HepG2 (cell line): ENCODE measurements around the gene DLL3. TPM values are rescaled to one million over a fixed set of nuclear protein-coding genes. Genes with fewer than 3 reads are reported as not detected.

Source experiments
- AGO1 ChIP-seq: fragments of 200-400 bp; formaldehyde crosslinking; IDR thresholded peaks from 2 replicates; pipeline ENCODE4 v1.6.1; 2017; ENCODE audit warnings: mild to moderate bottlenecking, low read depth, low read length, moderate library complexity; ENCODE audit not compliant: poor library complexity, severe bottlenecking
- ARID4A ChIP-seq: sonication (generic); formaldehyde crosslinking; IDR thresholded peaks from 2 replicates; pipeline ENCODE4 v1.5.0; 2020; ENCODE audit warnings: mild to moderate bottlenecking, missing genetic modification reagents, borderline replicate concordance
- ASH2L ChIP-seq: fragments of 300-600, 200-600 bp; sonication (generic); IDR thresholded peaks from 2 replicates; pipeline ENCODE4 v1.7.0; 2017; ENCODE audit warnings: low read depth, mild to moderate bottlenecking, moderate library complexity, mixed read lengths, low read length; ENCODE audit not compliant: insufficient read length
- DR1 ChIP-seq: sonication (generic); formaldehyde crosslinking; IDR thresholded peaks from 2 replicates; pipeline ENCODE4 v1.8.0; 2021; ENCODE audit warnings: mild to moderate bottlenecking, missing genetic modification reagents, inconsistent platforms
- ELF3 ChIP-seq: IDR thresholded peaks from 2 replicates; pipeline ENCODE4 v1.6.1; 2016; ENCODE audit warnings: missing genetic modification reagents, missing compliant biosample characterization
- HNRNPK ChIP-seq: fragments of 200-400 bp; formaldehyde crosslinking; IDR thresholded peaks from 2 replicates; pipeline ENCODE4 v1.6.1; 2018; ENCODE audit warnings: low read length, low read depth, moderate library complexity, mild to moderate bottlenecking; ENCODE audit not compliant: poor library complexity, severe bottlenecking
- NFAT5 ChIP-seq: sonication (generic); formaldehyde crosslinking; IDR thresholded peaks from 2 replicates; pipeline ENCODE4 v1.4.0; 2020; ENCODE audit warnings: missing genetic modification reagents
- NFYB ChIP-seq: sonication (generic); formaldehyde crosslinking; IDR thresholded peaks from 2 replicates; pipeline ENCODE4 v1.4.0; 2020; ENCODE audit warnings: missing genetic modification reagents
- STAT6 ChIP-seq: sonication (generic); formaldehyde crosslinking; IDR thresholded peaks from 2 replicates; pipeline ENCODE4 v1.4.0; 2020; ENCODE audit warnings: missing genetic modification reagents, mild to moderate bottlenecking, borderline replicate concordance
- ZBTB26 ChIP-seq: IDR thresholded peaks from 2 replicates; pipeline ENCODE4 v1.6.1; 2016; ENCODE audit warnings: missing compliant biosample characterization, missing genetic modification reagents, borderline replicate concordance
- ZBTB8A ChIP-seq: sonication (generic); formaldehyde crosslinking; IDR thresholded peaks from 2 replicates; pipeline ENCODE4 v1.4.0; 2020; ENCODE audit warnings: mild to moderate bottlenecking, low read depth, missing genetic modification reagents, borderline replicate concordance
- ZSCAN12 ChIP-seq: sonication (generic); formaldehyde crosslinking; IDR thresholded peaks from 2 replicates; pipeline ENCODE4 v1.9.0; 2021; ENCODE audit warnings: mild to moderate bottlenecking, missing genetic modification reagents
- polyA plus RNA-seq, 8 experiments: library from polyadenylated mRNA; depleted of rRNA in 3 of 8; stranded (reverse) in 7 of 8; unstranded in 1 of 8; fragments of >200 nt; fragmentation: Illumina TruSeq in 4 of 8; extraction: Trizol in 4 of 8; gene quantifications; 2 replicates each; pipeline versions ENCODE4 v1.2.1 to v1.2.3, GENCODE V29; 2011 to 2016; ENCODE audit warnings: low read depth in 4 of 8, missing spikeins in 1 of 8, mixed read lengths in 1 of 8; ENCODE audit not compliant: insufficient read depth in 1 of 8
- total RNA-seq, 5 experiments: library from RNA; depleted of rRNA; stranded (reverse); fragments of >200 nt; fragmentation: Illumina TruSeq; extraction: Trizol; gene quantifications; 2 replicates each; pipeline ENCODE4 v1.2.3, GENCODE V29; 2016; ENCODE audit warnings: low read depth in 1 of 5

Gene DLL3
- total and polyA plus RNA-seq, 2 of the 13 experiments (the other 11 are each of a cell fraction or from before 2014, with no cell fraction given): 0.35 to 0.55 TPM

GRCh38 chr19:39506944-39507714 is 8.4 kb downstream of the DLL3 start (continued):
- TF ChIP-seq STAT6 (no peak), ELF3 (CRISPR knock-in tag) (peak; percentile 48), ASH2L (no peak), NFAT5 (CRISPR knock-in tag) (peak; percentile 99), DR1 (CRISPR knock-in tag) (peak; percentile 57; the same call in 1 of the 2 replicates), ARID4A (no peak; the same call in 1 of the 2 replicates), HNRNPK (no peak), AGO1 (no peak), ZBTB26 (CRISPR knock-in tag) (no peak), ZBTB8A (no peak), NFYB (CRISPR knock-in tag) (no peak), ZSCAN12 (CRISPR knock-in tag) (peak; percentile 81; the same call in 1 of the 2 replicates)
